Pancreas (tissue), 10 donors: ENCODE data around the gene WSB2. TPM values are rescaled to one million over a fixed set of nuclear protein-coding genes. Genes with fewer than 3 reads are reported as not detected.
"Not testable (repeated sequence)": the region's sequence is repeated elsewhere in the genome, so short reads cannot be mapped to it uniquely, and the experiment has no call there.

ENCODE experiments used
- ATAC-seq, 4 donors: fragments of 200-7000 bp; cut with Tn5 transposase; one replicate each; pipeline versions ENCODE4 v1.8.0 to v1.9.1; 2020; ENCODE audit warnings: mild to moderate bottlenecking in 4 of 4, moderate library complexity in 4 of 4
- DNase-seq, 6 donors: peaks; one replicate each; pipeline ENCODE4 v3.0.0-alpha.2; 2020
- FAIRE-seq: peaks from 2 replicates; lab custom pipeline; 2012; peaks lifted over from hg19 to GRCh38; lab: Jason Lieb, UNC
- H3K27ac ChIP-seq, 4 donors: fragments of 200-600 bp; sonication (generic); 1 replicate in 3 of 4; 2 replicates in 1 of 4; pipeline versions ENCODE4 v1.5.0 to v1.8.0; 2020
- H3K27me3 ChIP-seq, 4 donors: fragments of 200-600 bp; one replicate each; pipeline ENCODE4 v1.8.0; 2021
- H3K36me3 ChIP-seq, 3 donors: fragments of 200-600 bp; sonication (generic) in 1 of 3; one replicate each; pipeline versions ENCODE4 v1.5.0 to v1.8.0; 2020 to 2021
- H3K4me1 ChIP-seq, 3 donors: fragments of 200-600 bp; one replicate each; pipeline ENCODE4 v1.8.0; 2021
- H3K4me3 ChIP-seq, 4 donors: fragments of 200-600 bp; sonication (generic) in 2 of 4; one replicate each; pipeline versions ENCODE4 v1.5.0 to v1.8.0; 2020 to 2021
- H3K9me3 ChIP-seq, 4 donors: fragments of 200-600 bp; one replicate each; pipeline ENCODE4 v1.8.0; 2021
- CTCF ChIP-seq, 4 donors: fragments of 200-600 bp; sonication (generic) in 3 of 4; IDR thresholded peaks; one replicate each; pipeline versions ENCODE4 v1.5.0 to v1.8.0; 2021; ENCODE audit warnings: antibody characterized with exemption in 4 of 4
- WGBS, 2 donors: extraction: QIAGEN DNeasy Blood & Tissue Kit; methylation state at CpG; one replicate each; pipeline ENCODE4 v1.1.7; 2013; 5-methylcytosine and 5-hydroxymethylcytosine counted together
- intact Hi-C, 3 donors: fragments of 100-400 bp; cut with DNase I; formaldehyde crosslinking; loops; one replicate each; pipeline versions ENCODE4 v1.11.1 to v1.14.2; 2022
- polyA plus RNA-seq, 2 donors: library from polyadenylated mRNA; stranded (reverse); fragments of 200-250 nt; gene quantifications; one replicate each; pipeline ENCODE4 v1.2.3, GENCODE V29; 2013
- total RNA-seq, 6 donors: library from RNA; stranded (reverse); fragmentation: NEBNext Ultra II Directional in 4 of 6; extraction: Animal tissue kit (Norgen Biotek cat#: 25700) in 4 of 6; gene quantifications; one replicate each; pipeline versions ENCODE4 v1.2.1 to v1.2.4, GENCODE V29; 2021 to 2023
- donor health status: healthy with polysubstance abuse.
- donor health status: DM: no; HTN: no; CAD: no; lungs with moderate emphysema.
- donor health status: DM: no; HTN: no; CAD: no.
- donor health status: control.
- donor health status: control.
- donor health status: Bipolar disorder and iron deficiency.
- donor health status: DM: yes; HTN: yes; CAD: no.
- donor health status: DM: no; HTN: no; CAD: no.
- donor health status: DM: no; HTN: no; CAD: no.
- donor health status: DM: yes; HTN: yes; CAD: no.

WSB2 gene
- total and polyA plus RNA-seq, 8 donors, result 23.7 to 55.2 (median 41.8) TPM

GRCh38 chr12:118013283-118013682, 47.7 kb downstream of the WSB2 start:
- H3K27ac ChIP-seq, result no peak overlapping the region
- no peaks in the 10 kb centered on the region for H3K9me3 ChIP-seq
- no peak for ATAC-seq
- TF ChIP-seq CTCF (IDR thresholded peaks at IDR 0.05), result no peak
- intact Hi-C loops, result no loop called here
- H3K4me3 ChIP-seq, result no peak overlapping the region
- no peaks in the 10 kb centered on the region for H3K27me3 ChIP-seq
- no peak for FAIRE-seq
- H3K36me3 ChIP-seq, result no peaks in the 10 kb centered on the region
- DNase-seq, result no peak
- WGBS, 2 donors, result 72 to 74% methylated on average over 3 of the region's 3 CpGs
- H3K4me1 ChIP-seq, result peaks cover 0 to 6% (median 0%) of the 10 kb centered on the region in 3 donors

GRCh38 chr12:118011961-118012360, 49.0 kb downstream of the WSB2 start:
- H3K27ac ChIP-seq, result no peak overlapping the region
- FAIRE-seq (no peak), DNase-seq (no peak), ATAC-seq (no peak)
- intact Hi-C loops, result no loop called here
- H3K27me3 ChIP-seq, result no peaks in the 10 kb centered on the region
- WGBS, 2 donors, result 86 to 91% methylated on average over 3 of the region's 3 CpGs
- H3K4me1 ChIP-seq, result peaks cover 0 to under 1% (median 0%) of the 10 kb centered on the region in 3 donors
- no peaks in the 10 kb centered on the region for H3K36me3 ChIP-seq
- no peak overlapping the region for H3K4me3 ChIP-seq
- H3K9me3 ChIP-seq, result no peaks in the 10 kb centered on the region
- TF ChIP-seq CTCF (IDR thresholded peaks at IDR 0.05), result no peak

GRCh38 chr12:118011377-118011776, 49.6 kb downstream of the WSB2 start:
- Histone ChIP-seq H3K4me1 (no peaks in the 10 kb centered on the region), H3K27ac (no peak overlapping the region), H3K27me3 (no peaks in the 10 kb centered on the region), H3K4me3 (no peak overlapping the region), H3K9me3 (no peaks in the 10 kb centered on the region), H3K36me3 (no peaks in the 10 kb centered on the region)
- intact Hi-C loops, result no loop called here
- no peak for DNase-seq
- no peak for ATAC-seq
- 96 to 100% methylated on average over 3 of the region's 3 CpGs for WGBS, 2 donors
- TF ChIP-seq CTCF (IDR thresholded peaks at IDR 0.05), result no peak
- no peak for FAIRE-seq

GRCh38 chr12:118010903-118011302, 50.1 kb downstream of the WSB2 start:
- Histone ChIP-seq H3K4me3 (no peak overlapping the region), H3K4me1 (no peaks in the 10 kb centered on the region), H3K9me3 (no peaks in the 10 kb centered on the region), H3K36me3 (no peaks in the 10 kb centered on the region), H3K27ac (no peak overlapping the region), H3K27me3 (no peaks in the 10 kb centered on the region)
- intact Hi-C loops, result no loop called here
- FAIRE-seq (no peak), ATAC-seq (no peak), DNase-seq (no peak)
- TF ChIP-seq CTCF (IDR thresholded peaks at IDR 0.05), result no peak
- 98 to 99% methylated on average over 3 of the region's 3 CpGs for WGBS, 2 donors

GRCh38 chr12:117999806-118000205, 61.2 kb downstream of the WSB2 start:
- H3K27ac ChIP-seq, DNase-seq, H3K4me1 ChIP-seq, H3K36me3 ChIP-seq, ATAC-seq, H3K27me3 ChIP-seq, H3K9me3 ChIP-seq, FAIRE-seq, intact Hi-C loops, H3K4me3 ChIP-seq: not testable (repeated sequence)
- WGBS, 2 donors, result 74 to 80% methylated on average over 2 of the region's 2 CpGs
